Stomach (tissue), 9 donors: Measurements from ENCODE around the gene LRRC71. TPM values are rescaled to one million over a fixed set of nuclear protein-coding genes. Genes with fewer than 3 reads are reported as not detected.

Experiments
- DNase-seq, 2 donors: peaks; one replicate each; pipeline versions ENCODE4 v3.0.0 to v3.0.0-alpha.2; 2013 to 2019
- H3K27ac ChIP-seq, 5 donors: fragments of 200-600 bp in 4 of 5; sonication (generic) in 4 of 5; one replicate each; pipeline ENCODE4 v1.5.1; 2013 to 2019; ENCODE audit warnings: mild to moderate bottlenecking in 1 of 5, moderate library complexity in 1 of 5
- H3K27me3 ChIP-seq, 3 donors: fragments of 200-600 bp; sonication (generic); one replicate each; pipeline ENCODE4 v1.5.1; 2017 to 2019; ENCODE audit warnings: mixed run types in 1 of 3
- H3K36me3 ChIP-seq, 4 donors: fragments of 200-600 bp; sonication (generic); 1 replicate in 3 of 4; 2 replicates in 1 of 4; pipeline ENCODE4 v1.5.1; 2016 to 2019
- H3K4me1 ChIP-seq, 4 donors: fragments of 200-600 bp; sonication (generic); one replicate each; pipeline ENCODE4 v1.5.1; 2016 to 2019
- H3K4me3 ChIP-seq, 4 donors: fragments of 200-600 bp; sonication (generic) in 3 of 4; one replicate each; pipeline ENCODE4 v1.5.1; 2016 to 2019; ENCODE audit warnings: mild to moderate bottlenecking in 1 of 4
- H3K9me3 ChIP-seq, 4 donors: fragments of 200-600 bp; sonication (generic); one replicate each; pipeline ENCODE4 v1.5.1; 2016 to 2019
- CTCF ChIP-seq, 7 experiments: fragments of 450-650 bp in 4 of 7; fragments of 200-600 bp in 3 of 7; sonication (generic) in 3 of 7; IDR thresholded peaks; one replicate each; pipeline ENCODE4 v1.5.1; 2016 to 2019; ENCODE audit warnings: antibody characterized with exemption in 7 of 7, control low read depth in 2 of 7, mild to moderate bottlenecking in 1 of 7
- EP300 ChIP-seq: sonication (generic); formaldehyde crosslinking; IDR thresholded peaks from one replicate; pipeline ENCODE4 v1.6.1; 2017; ENCODE audit warnings: antibody characterized with exemption
- POLR2A ChIP-seq, 4 donors: fragments of 450-650 bp; IDR thresholded peaks; one replicate each; pipeline ENCODE4 v1.6.1; 2016; ENCODE audit warnings: antibody characterized with exemption in 4 of 4, control low read depth in 2 of 4, mild to moderate bottlenecking in 1 of 4, moderate library complexity in 1 of 4
- POLR2AphosphoS5 ChIP-seq, 3 donors: sonication (generic); formaldehyde crosslinking; IDR thresholded peaks; one replicate each; pipeline ENCODE4 v1.6.1; 2016; ENCODE audit warnings: antibody characterized with exemption in 3 of 3
- WGBS, 5 donors: extraction: QIAGEN DNeasy Blood & Tissue Kit in 3 of 5; methylation state at CpG; one replicate each; pipeline versions ENCODE4 v1.1.5 to v1.1.7; 2013 to 2018; 5-methylcytosine and 5-hydroxymethylcytosine counted together
- intact Hi-C: fragments of 100-400 bp; cut with DNase I; formaldehyde crosslinking; loops from one replicate; pipeline ENCODE4 v1.15.1; 2023; ENCODE audit warnings: low total_unique reads
- polyA plus RNA-seq, 3 donors: library from polyadenylated mRNA; stranded (reverse); fragments of 200-250 nt; gene quantifications; one replicate each; pipeline ENCODE4 v1.2.3, GENCODE V29; 2013
- total RNA-seq, 5 donors: library from RNA; depleted of rRNA; stranded (reverse); fragments of >200 nt; gene quantifications; one replicate each; pipeline versions ENCODE4 v1.1.0 to v1.2.3, GENCODE V29; 2014 to 2016
- donor health status: healthy with polysubstance abuse.
- donor health status: Bipolar disorder and iron deficiency.
- donor health status: healthy.

Gene LRRC71
- total and polyA plus RNA-seq, 8 donors = 0.61 to 2.2 TPM; not detected in 6

DNA sequence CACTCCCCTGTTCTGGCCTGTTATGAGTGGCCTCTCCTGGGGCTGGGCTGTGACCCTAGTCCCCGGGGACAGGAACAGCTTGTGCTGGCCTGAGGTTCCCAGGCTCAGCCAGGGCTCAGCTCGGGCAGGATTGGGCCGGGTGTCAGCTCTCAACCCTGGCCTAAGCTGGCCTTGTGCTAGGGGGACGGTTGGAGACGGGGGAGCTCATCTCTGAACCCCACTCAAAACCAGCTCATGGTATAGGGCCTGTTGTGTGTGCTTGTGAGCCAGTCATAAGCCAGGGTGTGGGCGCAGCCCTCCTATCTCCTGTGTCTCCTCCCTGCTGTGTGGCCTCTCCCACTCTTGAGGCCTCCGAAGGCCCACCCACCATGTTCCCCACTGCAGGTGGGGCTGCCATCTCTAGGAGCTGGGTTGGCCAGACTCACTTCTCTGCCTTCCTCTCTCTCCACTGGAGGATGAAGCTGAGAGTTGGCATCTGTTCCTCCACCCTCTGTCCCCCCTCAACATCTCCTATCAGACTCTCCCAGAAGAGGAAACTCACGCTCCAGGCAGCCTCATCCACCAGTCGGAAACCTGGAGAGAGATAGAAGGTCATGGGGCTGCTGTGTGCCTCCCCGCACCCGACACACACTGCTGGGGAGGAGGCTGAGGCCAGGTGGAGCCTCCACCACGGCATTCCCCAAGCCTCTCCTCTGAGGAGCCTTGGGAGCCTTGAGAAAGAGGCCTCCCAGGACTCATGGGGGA is 25.5 kb upstream of the LRRC71 start:
- Histone ChIP-seq H3K4me3 (peak overlapping the region; percentile 39 to 47 (median 43)), H3K27ac (peak overlapping the region; percentile 74 to 91 (median 85)), H3K4me1 (peaks cover 19 to 71% (median 32%) of the 10 kb centered on the region in 4 donors), H3K27me3 (peaks cover 5 to 73% (median 23%) of the 10 kb centered on the region in 3 donors), H3K36me3 (no peaks in the 10 kb centered on the region), H3K9me3 (no peaks in the 10 kb centered on the region)
- peak in 1 of 2 donors; percentile 66 for DNase-seq
- 62 to 69% (median 68%) methylated on average over 7 to 12 of the region's 12 CpGs for WGBS, 5 donors
- intact Hi-C loops = no loop called here
- TF ChIP-seq EP300 (no peak), POLR2AphosphoS5 (IDR thresholded peaks at IDR 0.05) (peak in 1 of 3 donors; percentile 7)

DNA sequence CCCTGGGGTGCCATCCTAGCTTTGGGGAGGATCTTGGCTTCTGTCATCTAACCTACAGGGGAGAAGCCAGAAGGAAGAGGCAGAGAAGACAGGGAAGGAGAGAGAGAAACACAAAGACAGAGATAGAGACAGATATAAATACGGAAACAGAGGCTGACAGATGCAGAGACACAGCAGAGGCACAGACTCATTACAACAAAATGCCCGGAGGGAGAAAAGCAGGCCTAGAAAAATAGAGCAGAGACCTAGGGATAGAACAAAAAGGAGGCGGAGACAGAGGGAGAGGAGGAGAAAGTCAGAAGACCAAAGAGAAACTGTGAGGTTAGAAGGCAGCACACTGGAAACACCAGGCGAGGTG is 25.0 kb upstream of the LRRC71 start:
- Histone ChIP-seq H3K4me3 (peak overlapping the region in 1 of 4 donors; percentile 45), H3K27me3 (peaks cover 5 to 79% (median 25%) of the 10 kb centered on the region in 3 donors), H3K36me3 (no peaks in the 10 kb centered on the region), H3K27ac (peak overlapping the region in 4 of 5 donors; percentile 79 to 91 (median 86)), H3K4me1 (peaks cover 19 to 72% (median 30%) of the 10 kb centered on the region in 4 donors), H3K9me3 (no peaks in the 10 kb centered on the region)
- intact Hi-C loops = no loop called here
- 66 to 81% (median 75%) methylated on average over 4 of the region's 4 CpGs for WGBS, 5 donors
- no peak for DNase-seq
- TF ChIP-seq EP300 = no peak
- TF ChIP-seq POLR2A (IDR thresholded peaks at IDR 0.05) = no peak
- TF ChIP-seq CTCF (IDR thresholded peaks at IDR 0.05) = no peak
- TF ChIP-seq POLR2AphosphoS5 (IDR thresholded peaks at IDR 0.05) = no peak

- H3K9me3 ChIP-seq = no peaks in the 10 kb centered on the region
- TF ChIP-seq POLR2AphosphoS5 (IDR thresholded peaks at IDR 0.05) (no peak), CTCF (IDR thresholded peaks at IDR 0.05) (no peak), POLR2A (IDR thresholded peaks at IDR 0.05) (no peak), EP300 (no peak)
- H3K4me1 ChIP-seq = peaks cover 19 to 77% (median 33%) of the 10 kb centered on the region in 4 donors
- no peaks in the 10 kb centered on the region for H3K36me3 ChIP-seq
- intact Hi-C loops = no loop called here
- DNase-seq = no peak
- no peak overlapping the region for H3K4me3 ChIP-seq
- peak overlapping the region in 4 of 5 donors; percentile 57 to 91 (median 86) for H3K27ac ChIP-seq
- peaks cover 5 to 84% (median 25%) of the 10 kb centered on the region in 3 donors for H3K27me3 ChIP-seq
- WGBS, 5 donors = 88 to 94% (median 92%) methylated on average over 6 of the region's 6 CpGs
Measured at GRCh38 chr1:156895927-156896326, 24.5 kb upstream of the LRRC71 start.

- no peak for TF ChIP-seq EP300
- TF ChIP-seq POLR2A (IDR thresholded peaks at IDR 0.05) = no peak
- no peak for TF ChIP-seq POLR2AphosphoS5 (IDR thresholded peaks at IDR 0.05)
- no peak for TF ChIP-seq CTCF (IDR thresholded peaks at IDR 0.05)
- Histone ChIP-seq H3K4me3 (no peak overlapping the region), H3K36me3 (no peaks in the 10 kb centered on the region), H3K27me3 (peaks cover 5 to 87% (median 25%) of the 10 kb centered on the region in 3 donors), H3K4me1 (peaks cover 19 to 83% (median 33%) of the 10 kb centered on the region in 4 donors), H3K27ac (peak overlapping the region in 4 of 5 donors; percentile 53 to 91 (median 72)), H3K9me3 (no peaks in the 10 kb centered on the region)
- no peak for DNase-seq
- 78 to 83% (median 80%) methylated on average over 14 to 16 of the region's 16 CpGs for WGBS, 5 donors
- intact Hi-C loops = no loop called here
Measured at GRCh38 chr1:156896490-156897033, 23.9 kb upstream of the LRRC71 start.
